GM21515 (cell line): ENCODE measurements around the gene NEU3.
A peak's percentile ranks its signal among the peaks of the same experiment; 100 is the strongest.
"Not testable (repeated sequence)": the region's sequence is repeated elsewhere in the genome, so short reads cannot be mapped to it uniquely, and the experiment has no call there.

ENCODE experiments used
- ATAC-seq: cut with Tn5 transposase; IDR thresholded peaks from one replicate; pipeline ENCODE4 v1.9.1; 2021; ENCODE audit not compliant: unreplicated experiment

The NEU3 gene

GRCh38 chr11:74981888-74982287 is 6.8 kb upstream of the NEU3 start:
- ATAC-seq = no peak

- ATAC-seq = no peak
These were observed 4.7 kb upstream of the NEU3 start for GRCh38 chr11:74984070-74984469.

GRCh38 chr11:74984730-74985129 is 4.0 kb upstream of the NEU3 start:
- ATAC-seq = no peak

- peak; percentile 7 for ATAC-seq
These were observed 516 bp downstream of the NEU3 start for GRCh38 chr11:74989260-74989638.

GRCh38 chr11:74990150-74990549 is 1.4 kb downstream of the NEU3 start:
- ATAC-seq = not testable (repeated sequence)

- ATAC-seq = no peak
These were observed 2.2 kb downstream of the NEU3 start for GRCh38 chr11:74990941-74991340.

GRCh38 chr11:74992852-74993251 is 4.1 kb downstream of the NEU3 start:
- ATAC-seq = no peak

- ATAC-seq = no peak
These were observed 12.2 kb downstream of the NEU3 start for GRCh38 chr11:75000975-75001354.

- ATAC-seq = no peak
These were observed 13.0 kb downstream of the NEU3 start for GRCh38 chr11:75001686-75002085.

- no peak for ATAC-seq
These were observed 13.8 kb downstream of the NEU3 start for GRCh38 chr11:75002516-75002915.

GRCh38 chr11:75004215-75004614 is 15.5 kb downstream of the NEU3 start:
- no peak for ATAC-seq

GRCh38 chr11:75011357-75011756 is 22.6 kb downstream of the NEU3 start:
- ATAC-seq = no peak

- ATAC-seq = no peak
These were observed 23.1 kb downstream of the NEU3 start for GRCh38 chr11:75011872-75012271.

GRCh38 chr11:75013051-75013450 is 24.3 kb downstream of the NEU3 start:
- no peak for ATAC-seq

GRCh38 chr11:75014129-75014528 is 25.4 kb downstream of the NEU3 start:
- no peak for ATAC-seq

GRCh38 chr11:75019200-75019599 is 30.5 kb downstream of the NEU3 start:
- not testable (repeated sequence) for ATAC-seq

GRCh38 chr11:75020328-75020727 is 31.6 kb downstream of the NEU3 start:
- not testable (repeated sequence) for ATAC-seq

- peak; percentile 55 for ATAC-seq
These were observed 33.6 kb downstream of the NEU3 start for GRCh38 chr11:75022296-75022695.

GRCh38 chr11:75022759-75023396 is 34.1 kb downstream of the NEU3 start:
- ATAC-seq = peak; percentile 71

GRCh38 chr11:75023446-75024067 is 34.8 kb downstream of the NEU3 start:
- ATAC-seq = no peak

- no peak for ATAC-seq
These were observed 35.3 kb downstream of the NEU3 start for GRCh38 chr11:75024068-75024449.

GRCh38 chr11:75024764-75025211 is 36.1 kb downstream of the NEU3 start:
- no peak for ATAC-seq

GRCh38 chr11:75025561-75025960 is 36.8 kb downstream of the NEU3 start:
- ATAC-seq = no peak
